Bone marrow (tissue), 2 donors: ENCODE results near the gene BNC1.

ENCODE experiments used
- DNase-seq, 2 donors: peaks; one replicate each; lab custom pipeline; 2025; lab: John Stamatoyannopoulos, UW

The BNC1 gene, protein sequence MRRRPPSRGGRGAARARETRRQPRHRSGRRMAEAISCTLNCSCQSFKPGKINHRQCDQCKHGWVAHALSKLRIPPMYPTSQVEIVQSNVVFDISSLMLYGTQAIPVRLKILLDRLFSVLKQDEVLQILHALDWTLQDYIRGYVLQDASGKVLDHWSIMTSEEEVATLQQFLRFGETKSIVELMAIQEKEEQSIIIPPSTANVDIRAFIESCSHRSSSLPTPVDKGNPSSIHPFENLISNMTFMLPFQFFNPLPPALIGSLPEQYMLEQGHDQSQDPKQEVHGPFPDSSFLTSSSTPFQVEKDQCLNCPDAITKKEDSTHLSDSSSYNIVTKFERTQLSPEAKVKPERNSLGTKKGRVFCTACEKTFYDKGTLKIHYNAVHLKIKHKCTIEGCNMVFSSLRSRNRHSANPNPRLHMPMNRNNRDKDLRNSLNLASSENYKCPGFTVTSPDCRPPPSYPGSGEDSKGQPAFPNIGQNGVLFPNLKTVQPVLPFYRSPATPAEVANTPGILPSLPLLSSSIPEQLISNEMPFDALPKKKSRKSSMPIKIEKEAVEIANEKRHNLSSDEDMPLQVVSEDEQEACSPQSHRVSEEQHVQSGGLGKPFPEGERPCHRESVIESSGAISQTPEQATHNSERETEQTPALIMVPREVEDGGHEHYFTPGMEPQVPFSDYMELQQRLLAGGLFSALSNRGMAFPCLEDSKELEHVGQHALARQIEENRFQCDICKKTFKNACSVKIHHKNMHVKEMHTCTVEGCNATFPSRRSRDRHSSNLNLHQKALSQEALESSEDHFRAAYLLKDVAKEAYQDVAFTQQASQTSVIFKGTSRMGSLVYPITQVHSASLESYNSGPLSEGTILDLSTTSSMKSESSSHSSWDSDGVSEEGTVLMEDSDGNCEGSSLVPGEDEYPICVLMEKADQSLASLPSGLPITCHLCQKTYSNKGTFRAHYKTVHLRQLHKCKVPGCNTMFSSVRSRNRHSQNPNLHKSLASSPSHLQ

DNA sequence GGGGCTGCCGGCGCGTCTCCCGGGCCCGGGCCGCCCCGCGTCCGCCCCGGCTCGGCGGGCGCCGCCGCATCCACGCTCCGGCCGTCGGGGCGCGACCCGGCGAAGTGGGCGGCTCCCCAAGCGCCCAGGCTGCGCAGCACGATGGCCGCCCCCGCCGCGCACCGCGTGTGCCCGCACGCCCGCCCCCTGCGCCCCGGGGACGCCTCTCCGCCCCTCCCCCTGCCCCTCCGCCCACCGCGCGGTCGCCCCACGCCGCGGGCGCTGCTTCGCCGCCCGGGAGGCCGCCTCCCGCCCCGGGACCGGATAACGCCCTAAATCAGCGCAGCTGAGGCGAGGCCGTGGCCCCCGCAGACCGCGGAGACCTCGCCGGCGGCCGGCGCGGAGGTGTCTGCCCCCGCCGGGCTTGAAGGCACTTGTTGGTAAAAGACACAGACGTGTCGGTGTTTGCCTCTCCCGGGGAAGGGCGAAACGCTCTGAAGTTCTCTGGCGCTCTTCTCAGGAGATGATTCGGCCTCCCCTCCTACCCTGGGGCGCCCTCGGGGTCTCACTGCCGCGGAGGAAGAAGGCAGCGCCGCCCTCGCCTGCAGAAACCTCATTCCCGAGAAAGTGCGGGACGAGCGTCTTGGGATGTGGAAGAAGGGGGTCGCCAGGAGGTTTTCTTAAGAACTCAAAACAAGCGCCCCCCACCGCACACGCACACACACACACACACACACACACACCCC is at the start of gene BNC1:
Gene BNC1 (minus strand): TSS at position 106 of the 725 bp plus-strand sequence. CDS start 36 bp downstream, at position 70.
- no peak for DNase-seq

DNA sequence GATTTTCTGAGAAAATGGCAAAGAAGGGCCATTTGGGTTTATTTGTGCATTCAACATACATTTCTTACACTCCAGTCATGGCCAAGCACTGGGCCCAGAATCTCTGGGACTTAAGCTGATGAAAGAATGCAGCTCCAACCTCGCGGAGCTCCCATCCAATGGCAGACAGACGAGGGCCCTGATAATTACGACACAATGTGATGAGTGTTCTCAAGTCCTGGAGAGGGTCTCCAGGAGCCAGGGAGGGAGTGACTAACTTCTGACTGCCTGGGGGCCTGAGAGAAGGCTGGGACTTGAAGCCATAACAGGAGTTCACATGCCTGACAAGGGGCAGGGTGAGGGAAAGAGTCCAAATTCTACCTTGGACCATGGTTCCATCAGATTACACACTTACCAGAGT is 42.6 kb upstream of the BNC1 start:
- no peak for DNase-seq

DNA sequence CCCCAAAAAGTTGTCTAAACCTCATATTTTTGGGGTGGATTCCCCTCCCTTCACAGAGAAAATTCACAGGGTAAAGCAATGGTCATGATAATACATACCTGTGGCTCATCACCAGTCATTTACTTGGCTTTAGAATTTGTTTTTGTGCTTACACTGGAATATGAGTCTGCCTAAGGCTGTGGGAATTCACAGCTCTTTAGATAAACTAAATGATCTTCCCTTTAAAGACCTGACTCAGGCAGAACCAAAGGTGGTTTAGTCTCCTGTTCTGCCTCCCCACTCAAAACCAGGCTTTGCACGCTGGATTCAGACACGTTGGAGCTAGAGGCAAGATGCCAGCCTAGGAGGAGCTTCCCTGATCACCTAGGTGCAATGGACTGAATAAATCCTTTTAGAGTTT is 40.3 kb upstream of the BNC1 start:
- DNase-seq, result no peak

DNA sequence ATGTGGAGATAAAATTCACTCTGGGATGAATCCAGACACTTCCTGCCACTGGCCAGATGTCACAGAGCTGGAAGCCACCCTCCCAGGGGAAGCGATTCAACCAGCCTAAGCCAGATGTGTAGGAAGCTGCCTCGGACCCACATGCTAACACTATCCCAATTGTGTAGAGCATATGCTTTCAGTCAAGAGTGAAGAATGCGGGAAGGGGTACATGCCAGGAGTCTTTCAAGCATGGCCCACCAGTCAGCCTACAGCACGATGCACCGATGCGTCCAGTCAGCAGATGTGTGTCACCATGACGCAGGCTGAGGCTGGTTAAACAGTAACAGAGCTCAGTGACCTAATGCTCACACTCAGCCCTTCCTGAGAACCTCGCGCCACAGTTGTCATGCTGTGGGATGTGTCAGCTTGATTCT is 38.8 kb upstream of the BNC1 start:
- DNase-seq, result no peak

DNA sequence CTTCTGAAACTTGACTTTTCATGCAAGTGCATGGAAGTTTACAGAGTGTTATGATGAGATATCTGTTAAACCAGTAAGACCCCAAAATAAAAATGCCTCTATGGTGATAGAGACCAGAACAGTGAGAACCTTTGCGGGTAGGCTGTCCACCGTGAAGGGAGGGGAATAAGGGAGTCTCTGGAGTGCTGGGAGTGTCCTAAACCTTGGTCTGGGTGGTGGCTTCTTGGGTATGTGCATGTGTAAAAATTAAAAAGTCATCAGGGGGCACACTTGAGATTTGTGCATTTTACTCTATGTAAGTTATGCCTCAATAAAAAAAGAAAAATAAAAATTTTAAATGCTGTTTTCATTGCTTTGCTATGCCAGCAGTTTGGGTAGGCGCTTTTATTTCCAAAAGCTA is 38.2 kb upstream of the BNC1 start:
- no peak for DNase-seq

DNA sequence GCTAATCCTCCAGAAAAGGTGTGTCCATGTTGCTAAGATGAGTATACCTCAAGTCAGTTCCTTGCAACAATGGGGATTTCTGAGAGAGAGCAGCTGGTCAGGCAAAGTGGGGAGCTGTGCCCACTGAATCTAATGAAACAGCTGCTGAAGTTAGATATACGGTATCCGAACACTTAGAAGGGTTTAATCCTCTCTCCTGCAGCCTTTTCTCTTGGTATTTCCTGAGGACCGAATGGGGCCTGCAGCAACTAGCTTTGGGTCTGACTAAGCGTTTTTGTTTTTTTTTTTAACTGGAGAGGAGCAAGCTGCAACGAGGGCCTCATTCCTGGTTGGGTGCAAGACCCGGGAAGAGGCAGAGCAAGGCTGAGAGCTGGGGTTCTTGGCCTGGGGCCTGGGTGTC is 37.6 kb upstream of the BNC1 start:
- DNase-seq, result no peak

DNA sequence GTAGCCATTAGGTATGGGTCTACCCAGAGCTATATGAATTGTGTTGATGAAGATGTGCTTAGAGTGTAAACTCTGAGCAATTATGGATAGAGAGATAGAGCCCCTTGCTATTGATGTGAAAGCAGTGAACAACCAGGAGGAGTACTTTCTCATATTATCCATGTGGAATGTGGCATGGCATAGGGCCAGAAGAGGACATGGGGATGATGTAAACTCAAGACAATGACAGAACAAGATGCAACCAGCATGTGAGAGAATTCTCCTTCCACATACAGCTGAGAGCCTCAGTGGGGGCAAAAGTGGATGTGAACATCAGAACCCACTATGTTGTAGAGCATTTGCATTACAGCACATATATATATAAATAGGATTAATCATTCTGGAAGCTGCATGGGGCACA is 36.4 kb upstream of the BNC1 start:
- no peak for DNase-seq

DNA sequence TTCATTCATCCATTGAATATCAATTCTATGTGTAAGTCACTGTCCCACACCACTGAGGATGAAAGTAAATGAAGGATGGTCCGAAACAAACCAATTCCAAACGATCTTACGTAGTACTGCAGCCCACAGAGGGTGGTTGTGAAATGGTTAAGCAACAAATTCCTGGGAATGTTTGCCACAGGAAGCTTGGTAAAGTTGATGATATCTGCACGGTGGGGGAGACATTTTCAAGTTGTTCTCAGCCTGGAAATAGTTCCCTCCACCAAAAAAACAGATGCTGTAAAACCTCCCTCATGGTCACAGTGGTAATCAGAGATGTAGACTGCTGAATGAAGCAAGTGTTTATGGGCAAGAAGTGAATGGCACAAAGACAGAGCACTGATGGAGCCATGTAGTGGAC is 35.9 kb upstream of the BNC1 start:
- DNase-seq, result no peak

DNA sequence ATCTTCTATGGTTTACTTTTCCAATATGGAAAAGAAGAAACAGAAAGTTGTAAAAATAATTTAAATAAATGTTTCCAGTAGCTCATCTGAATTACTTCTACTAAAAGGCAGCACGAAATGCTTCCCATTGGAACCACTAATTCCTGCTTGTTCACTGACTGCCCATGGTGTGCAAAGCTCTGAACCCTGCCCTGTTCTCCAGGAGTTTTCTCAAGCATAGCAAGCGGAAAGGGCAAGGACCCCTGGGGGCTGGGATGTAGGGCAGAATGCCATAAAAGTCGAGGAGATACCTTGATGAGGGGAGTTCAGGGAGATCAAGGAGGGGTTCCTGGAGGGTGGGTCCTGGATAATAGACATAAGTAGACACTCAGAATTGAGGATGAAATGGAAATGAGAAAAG is 35.3 kb upstream of the BNC1 start:
- DNase-seq, result no peak

DNA sequence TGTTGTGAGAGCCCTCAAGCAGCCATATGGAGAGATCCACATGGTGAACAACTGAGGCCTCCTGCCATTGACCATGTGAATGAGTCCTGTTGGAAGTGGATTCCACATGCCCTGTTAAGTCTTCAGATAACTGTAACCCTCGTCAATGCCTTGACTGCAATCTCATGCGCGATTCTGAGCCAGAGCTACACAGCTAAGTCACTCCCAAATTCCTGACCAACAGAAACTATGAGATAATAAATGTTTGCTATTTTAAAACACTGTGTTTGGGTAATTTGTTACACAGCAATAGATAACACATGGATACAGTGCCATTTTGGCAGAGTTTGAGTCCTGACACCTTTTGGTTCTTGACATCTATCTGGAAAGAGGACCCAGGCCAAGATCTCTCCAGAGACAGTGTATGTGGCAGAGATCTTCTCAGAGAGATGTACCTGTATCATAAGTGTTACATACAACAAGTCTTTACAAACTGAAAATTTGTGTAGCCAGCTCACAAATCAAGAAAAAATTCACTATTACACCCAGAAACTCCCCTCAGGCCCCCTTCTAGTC is 34.5 kb upstream of the BNC1 start:
- no peak for DNase-seq

DNA sequence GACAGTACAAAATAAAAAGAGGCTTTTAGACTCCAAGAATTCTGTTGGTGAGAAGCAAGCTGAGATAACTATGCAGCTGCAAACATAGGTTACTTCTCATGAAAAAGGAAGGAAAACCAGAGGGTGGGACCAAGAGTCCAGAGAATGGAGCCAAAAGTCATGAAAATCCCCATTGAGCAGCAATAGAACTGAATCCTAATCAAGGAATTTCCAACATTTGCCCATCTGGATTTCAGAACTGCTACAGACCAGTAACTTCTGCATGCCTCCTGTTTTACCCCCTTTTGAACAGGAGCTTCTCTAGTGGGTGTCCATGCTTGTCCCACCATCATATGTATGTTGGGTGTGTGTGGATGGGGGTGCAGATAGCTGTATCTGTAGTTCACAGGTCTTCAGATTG is 33.6 kb upstream of the BNC1 start:
- DNase-seq, result no peak

DNA sequence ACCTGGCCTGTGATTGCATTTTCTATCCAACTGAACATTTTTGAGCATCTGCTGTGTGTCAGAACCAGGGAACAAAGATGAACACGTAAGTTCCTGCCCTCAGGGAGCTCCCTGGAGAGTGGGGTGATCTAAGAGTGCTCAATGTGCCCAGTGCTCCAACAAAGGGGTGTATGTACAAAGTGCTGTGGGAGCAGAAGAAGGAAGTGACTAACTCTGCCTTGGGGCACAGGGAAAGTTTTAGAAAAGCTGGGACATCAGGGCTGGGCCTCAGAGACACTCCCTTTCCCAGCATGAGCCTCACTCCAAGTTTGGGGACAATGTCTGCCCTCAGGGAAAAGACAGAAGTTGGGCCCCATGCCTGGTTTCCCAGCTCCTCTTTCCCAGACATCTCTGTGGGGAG is 27.6 kb upstream of the BNC1 start:
- no peak for DNase-seq

DNA sequence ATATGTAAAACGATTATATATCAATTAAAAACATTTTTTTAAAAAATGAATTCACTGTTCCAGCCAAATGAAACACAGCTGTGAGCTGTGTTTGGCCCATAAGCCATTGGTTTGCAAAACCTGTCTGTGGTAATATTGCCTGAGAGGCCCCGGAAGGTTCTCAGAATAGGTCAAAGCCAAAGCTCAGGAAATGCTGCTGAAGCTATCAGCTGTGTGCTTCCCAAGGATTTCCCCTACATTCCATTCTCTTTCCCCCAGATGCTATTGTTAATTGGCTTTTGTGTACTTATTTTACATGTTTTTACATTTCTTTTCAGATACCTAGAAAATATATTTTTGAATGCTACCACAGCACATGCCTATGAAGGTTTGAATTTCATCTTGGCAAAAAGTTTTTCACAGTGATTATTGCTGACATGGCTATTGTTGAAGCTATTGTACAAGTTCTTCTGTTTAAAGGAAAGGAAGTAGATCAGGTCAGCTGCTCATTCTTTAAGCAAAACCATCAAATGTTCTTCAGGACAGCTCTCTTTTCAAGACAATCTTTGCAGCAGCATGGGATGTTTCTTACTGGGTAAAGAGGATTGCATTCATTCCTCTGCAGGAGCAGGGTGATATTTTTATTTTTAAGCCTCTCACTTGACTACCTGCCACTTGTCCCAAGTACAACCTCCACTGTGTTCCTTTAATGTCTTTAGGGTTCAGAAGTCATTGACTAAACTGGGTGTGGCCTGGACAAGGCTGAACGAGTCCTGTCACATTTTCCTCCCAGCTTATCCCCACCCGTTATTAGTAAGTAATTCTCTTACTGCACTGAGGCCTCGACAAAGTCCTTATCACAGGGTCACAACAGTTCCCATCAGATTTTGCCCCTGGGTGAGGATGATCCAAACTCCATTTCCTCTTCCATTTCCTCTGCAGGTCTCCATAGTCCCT is 26.3 kb upstream of the BNC1 start:
- no peak for DNase-seq

DNA sequence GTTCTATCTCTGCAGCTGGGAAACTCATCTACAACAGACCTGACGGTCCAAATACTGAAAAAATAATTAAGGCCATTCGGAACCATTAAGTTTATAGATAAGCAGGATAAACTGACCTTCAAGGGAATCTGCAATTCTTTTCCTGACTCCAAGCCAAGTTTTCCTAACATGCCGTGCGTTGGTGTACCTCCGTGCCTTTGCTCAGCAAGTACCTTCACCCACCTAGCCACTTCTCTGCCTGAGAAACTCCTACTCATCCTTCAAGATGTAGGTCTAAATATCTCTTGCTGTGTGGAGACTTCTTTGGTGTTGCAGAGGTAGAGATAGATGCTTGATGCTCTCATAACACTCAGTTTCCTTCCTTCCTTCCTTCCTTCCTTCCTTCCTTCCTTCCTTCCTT is 24.2 kb upstream of the BNC1 start:
- no peak for DNase-seq

DNA sequence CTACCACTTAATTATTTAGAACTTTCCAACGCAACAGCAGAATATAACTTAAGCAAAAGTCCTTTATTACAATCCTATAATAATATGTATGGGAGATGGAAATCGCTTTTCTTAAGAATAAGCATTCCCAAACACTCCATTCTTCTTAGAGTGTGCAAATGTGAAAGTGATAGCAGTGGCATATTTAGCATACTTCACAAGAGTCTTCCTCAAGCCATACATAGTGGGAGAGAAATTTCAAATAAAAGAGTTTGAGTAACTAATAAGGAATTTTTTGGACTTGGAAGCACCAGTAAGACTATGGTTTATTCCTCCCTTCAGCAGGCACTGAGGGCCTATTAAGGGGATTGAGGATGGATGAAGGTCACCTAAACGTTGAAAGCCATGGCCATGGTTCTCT is 22.1 kb upstream of the BNC1 start:
- no peak for DNase-seq

DNA sequence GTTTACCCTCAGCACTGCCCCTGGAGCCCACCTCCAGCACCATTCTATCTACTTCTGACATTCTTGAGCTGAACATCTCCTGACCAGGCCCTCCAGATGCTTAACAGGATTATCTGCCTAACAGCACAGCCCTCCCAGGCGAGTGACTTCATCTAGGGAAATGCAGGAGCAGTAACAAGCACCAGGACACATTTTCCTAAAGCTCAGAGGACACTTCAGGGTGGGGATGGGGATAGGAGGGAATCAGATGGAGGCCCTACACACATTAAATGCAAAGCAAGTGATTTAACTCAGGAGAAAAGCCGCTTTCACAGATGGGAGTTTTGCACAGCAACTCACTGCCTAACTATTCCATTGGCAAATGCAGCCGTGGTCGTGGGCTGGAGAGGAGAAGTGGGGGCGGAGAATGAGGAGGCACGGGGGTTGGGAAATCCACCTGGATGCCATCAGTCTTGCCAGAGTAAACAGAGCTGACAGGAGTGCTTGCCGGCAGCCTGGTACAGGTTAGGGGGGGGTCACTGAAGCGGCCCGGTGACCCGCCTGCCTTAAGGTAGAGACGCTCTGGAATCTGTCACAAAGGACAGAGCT is 21.3 kb upstream of the BNC1 start:
- no peak for DNase-seq

DNA sequence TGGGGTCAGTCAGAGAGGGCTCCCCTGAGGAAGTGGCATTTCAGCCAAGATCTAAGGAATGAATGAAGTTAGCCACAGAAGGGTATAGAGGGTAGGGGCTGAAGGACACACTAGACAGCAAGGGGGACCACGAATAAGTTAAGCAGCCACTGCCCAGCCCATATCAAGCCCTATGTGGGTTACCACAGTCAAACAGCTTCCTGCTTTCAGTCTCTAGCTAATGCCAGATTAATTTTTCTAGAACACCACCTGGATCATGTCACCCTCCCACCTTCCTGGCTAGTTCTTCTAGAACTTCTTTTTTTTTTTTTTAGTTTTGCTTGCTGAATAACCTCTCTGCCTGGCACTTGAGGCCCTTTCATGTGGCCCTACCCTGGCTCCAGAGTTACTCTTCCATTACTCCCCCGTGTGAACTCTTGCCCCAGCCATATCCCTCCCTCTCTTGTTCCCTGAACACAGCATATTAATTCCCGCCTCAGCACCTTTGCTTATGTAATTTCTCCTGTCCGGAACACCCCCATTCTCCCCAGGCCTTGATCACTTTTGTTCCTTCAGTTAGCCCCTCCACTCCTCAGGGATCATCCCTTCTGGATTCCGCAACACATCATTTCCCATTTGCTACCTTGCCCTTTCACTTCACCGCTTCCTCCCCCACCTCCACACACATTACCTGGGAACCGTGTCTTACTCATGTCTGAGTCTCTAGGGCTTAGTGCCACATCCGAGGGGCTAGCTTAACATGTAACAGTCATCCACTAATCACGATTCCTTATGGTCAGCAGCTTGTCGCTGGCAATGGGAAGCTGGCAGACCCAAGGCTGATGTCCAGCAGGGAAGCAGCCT is 20.6 kb upstream of the BNC1 start:
- no peak for DNase-seq

DNA sequence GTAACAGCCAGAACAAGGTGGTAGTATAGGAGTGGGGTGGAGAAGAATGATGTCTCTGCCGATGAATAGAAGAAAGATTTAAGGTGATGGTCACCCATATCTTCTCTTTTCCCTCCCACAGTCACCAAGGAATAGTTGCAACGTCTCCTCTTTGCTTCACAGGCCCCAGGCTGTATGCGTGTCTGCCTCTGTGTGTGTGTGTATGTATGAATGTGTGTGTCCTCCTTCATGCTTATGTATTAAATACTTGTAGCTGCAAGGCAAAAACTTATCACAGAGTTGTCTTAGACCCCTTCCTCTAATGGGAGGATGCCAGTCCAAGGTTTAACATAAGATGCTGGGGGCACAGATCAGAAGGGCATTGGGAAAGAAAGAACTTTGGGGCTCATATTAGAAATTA is 19.1 kb upstream of the BNC1 start:
- DNase-seq, result no peak

DNA sequence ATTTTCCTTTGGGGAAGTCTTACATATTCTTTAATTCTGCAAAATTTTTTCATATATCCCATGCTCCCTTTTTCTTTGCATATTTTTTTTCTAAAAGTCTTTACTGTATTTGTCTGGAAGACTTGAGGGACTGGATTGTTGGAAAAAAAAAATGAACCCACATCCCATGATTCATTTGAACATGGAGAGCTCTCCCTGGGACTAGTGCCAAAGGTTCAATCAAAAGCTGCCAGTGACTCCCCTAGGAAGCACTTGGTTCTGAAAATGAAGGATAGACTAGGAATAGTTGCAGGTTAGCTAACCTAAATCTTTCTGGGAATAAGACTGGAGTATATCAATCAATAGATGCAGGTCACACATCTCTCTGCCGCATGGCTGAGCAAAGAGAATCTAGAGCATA is 16.4 kb upstream of the BNC1 start:
- DNase-seq, result no peak

DNA sequence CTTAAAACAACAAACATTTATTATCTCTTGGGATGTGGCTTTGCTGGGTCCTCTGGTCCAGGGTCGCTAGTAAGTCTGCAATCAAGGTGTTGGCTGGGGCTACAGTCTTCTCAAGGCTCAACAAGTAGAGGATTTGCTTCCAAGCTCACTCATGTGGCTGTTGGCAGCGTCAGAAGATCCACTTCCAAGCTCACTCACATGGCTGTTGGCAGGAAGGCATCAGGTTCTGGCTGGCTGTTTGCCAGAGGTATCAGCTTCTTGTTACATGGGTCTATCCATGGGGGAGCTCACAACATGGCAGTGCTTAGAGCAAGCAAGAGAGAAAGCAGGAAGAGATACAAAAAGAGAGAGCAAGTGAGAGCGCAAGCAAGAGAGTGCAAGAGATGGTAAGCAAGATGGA is 15.0 kb upstream of the BNC1 start:
- DNase-seq, result no peak
